MM.1S (cell line): ENCODE measurements around the gene DDHD1.

ENCODE experiments used
- CTCF ChIP-seq: fragments of 300-600 bp; sonication (generic); IDR thresholded peaks from 2 replicates; pipeline ENCODE4 v1.5.1; 2016; ENCODE audit warnings: antibody characterized with exemption, low read length, mixed read lengths
- EZH2 ChIP-seq: fragments of 300-600 bp; sonication (generic); optimal IDR thresholded peaks from 2 replicates; pipeline ENCODE3; 2017; ENCODE audit warnings: low read depth, mild to moderate bottlenecking, antibody characterized with exemption, low read length, mixed read lengths
- EZH2phosphoT487 ChIP-seq: fragments of 300-600 bp; sonication (generic); IDR thresholded peaks from 2 replicates; pipeline ENCODE4 v1.6.1; 2018; ENCODE audit warnings: antibody characterized with exemption, low read length

- TF ChIP-seq CTCF (no peak), EZH2 (no peak), EZH2phosphoT487 (no peak)
Observed at GRCh38 chr14:53127151-53127550, 26.0 kb downstream of the DDHD1 start.
